GM12891 (cell line): ENCODE results near the gene OPCML.

Experiments used
- POLR2A ChIP-seq: IDR thresholded peaks from 2 replicates; pipeline ENCODE4 v1.6.1; 2011; ENCODE audit warnings: low read depth, low read length, control low read depth
- POLR2AphosphoS5 ChIP-seq: IDR thresholded peaks from 2 replicates; pipeline ENCODE4 v1.6.1; 2011; ENCODE audit warnings: low read depth, low read length, control low read depth
- POU2F2 ChIP-seq: IDR thresholded peaks from 2 replicates; pipeline ENCODE4 v1.6.1; 2011; ENCODE audit warnings: low read depth, mild to moderate bottlenecking, control low read depth, low read length, moderate library complexity
- SPI1 ChIP-seq: IDR thresholded peaks from 2 replicates; pipeline ENCODE4 v1.6.1; 2011; ENCODE audit warnings: low read depth, low read length, control low read depth
- TAF1 ChIP-seq: IDR thresholded peaks from 2 replicates; pipeline ENCODE4 v1.6.1; 2011; ENCODE audit warnings: low read depth, low read length, control low read depth

- TF ChIP-seq POU2F2 = no peak
- no peak for TF ChIP-seq POLR2AphosphoS5
- no peak for TF ChIP-seq TAF1
- TF ChIP-seq POLR2A = no peak
- no peak for TF ChIP-seq SPI1
Measured at GRCh38 chr11:132977241-132977640, 555.1 kb downstream of the OPCML start.
